Epithelial cell of esophagus (primary cell): ENCODE data around the gene SGK1.
"Not testable (repeated sequence)": the region's sequence is repeated elsewhere in the genome, so short reads cannot be mapped to it uniquely, and the experiment has no call there.

ENCODE experiments used
- DNase-seq: peaks from one replicate; pipeline ENCODE4 v3.0.0; 2010; ENCODE audit warnings: low read depth
- H3K4me3 ChIP-seq: 2 replicates; pipeline ENCODE4 v1.5.1; 2011; ENCODE audit warnings: mild to moderate bottlenecking, low read length, control low read depth
- CTCF ChIP-seq: IDR thresholded peaks from 2 replicates; pipeline ENCODE4 v1.5.1; 2011; ENCODE audit warnings: low read depth, mild to moderate bottlenecking, low read length, control low read depth, inconsistent platforms; ENCODE audit not compliant: insufficient read depth; ENCODE audit errors: missing control alignments

The SGK1 gene

GRCh38 chr6:134187154-134187553 lies 130.8 kb downstream of the SGK1 start:
- TF ChIP-seq CTCF = no peak
- H3K4me3 ChIP-seq = no peak overlapping the region
- no peak for DNase-seq

GRCh38 chr6:134186355-134186754 lies 131.6 kb downstream of the SGK1 start:
- no peak overlapping the region for H3K4me3 ChIP-seq
- no peak for DNase-seq
- TF ChIP-seq CTCF = no peak

- DNase-seq = no peak
- H3K4me3 ChIP-seq = no peak overlapping the region
- no peak for TF ChIP-seq CTCF
These were observed 132.6 kb downstream of the SGK1 start for GRCh38 chr6:134185277-134185676.

- DNase-seq = no peak
- no peak overlapping the region for H3K4me3 ChIP-seq
These were observed 134.1 kb downstream of the SGK1 start for GRCh38 chr6:134183844-134184243.

GRCh38 chr6:134182528-134182927 lies 135.4 kb downstream of the SGK1 start:
- DNase-seq = no peak
- H3K4me3 ChIP-seq = no peak overlapping the region
- TF ChIP-seq CTCF = no peak

More at GRCh38 chr6:134183844-134184243, 134.1 kb downstream of the SGK1 start:
- no peak for TF ChIP-seq CTCF

- not testable (repeated sequence) for DNase-seq, H3K4me3 ChIP-seq
These were observed 136.2 kb downstream of the SGK1 start for GRCh38 chr6:134181726-134182125.

- DNase-seq, H3K4me3 ChIP-seq: not testable (repeated sequence)
These were observed 136.7 kb downstream of the SGK1 start for GRCh38 chr6:134181251-134181650.

GRCh38 chr6:134180540-134180939 lies 137.4 kb downstream of the SGK1 start:
- H3K4me3 ChIP-seq, DNase-seq: not testable (repeated sequence)

- peak overlapping the region; percentile 37 for H3K4me3 ChIP-seq
- peak; percentile 85 for DNase-seq
- TF ChIP-seq CTCF = peak; percentile 78
These were observed 139.5 kb downstream of the SGK1 start for GRCh38 chr6:134178161-134179044.
